ENCODE results near the gene NPHP1.
"Not testable (repeated sequence)": the region's sequence is repeated elsewhere in the genome, so short reads cannot be mapped to it uniquely, and the experiment has no call there.

NPHP1 gene

GRCh38 chr2:110204408-110205385 lies at the start of gene NPHP1:
NPHP1 (minus strand) TSS chr2:110205013; CDS start chr2:110204968, 45 bp downstream.
- peak; percentile 11 to 91 (median 77) for DNase-seq

- DNase-seq, result not testable (repeated sequence)
Observed at GRCh38 chr2:110248081-110248795, 43.4 kb upstream of the NPHP1 start.

GRCh38 chr2:110245488-110246435 lies 40.9 kb upstream of the NPHP1 start:
- not testable (repeated sequence) for DNase-seq

GRCh38 chr2:110243283-110243682 lies 38.5 kb upstream of the NPHP1 start:
- DNase-seq, result not testable (repeated sequence)

- DNase-seq, result not testable (repeated sequence)
Observed at GRCh38 chr2:110234514-110234913, 29.7 kb upstream of the NPHP1 start.

- DNase-seq, result not testable (repeated sequence)
Observed at GRCh38 chr2:110229886-110230285, 25.1 kb upstream of the NPHP1 start.

- DNase-seq, result not testable (repeated sequence)
Observed at GRCh38 chr2:110222626-110223025, 17.8 kb upstream of the NPHP1 start.

- DNase-seq, result no peak
Observed at GRCh38 chr2:110221938-110222337, 17.1 kb upstream of the NPHP1 start.

GRCh38 chr2:110220190-110220564 lies 15.4 kb upstream of the NPHP1 start:
- DNase-seq, result no peak

GRCh38 chr2:110219496-110220189 lies 14.8 kb upstream of the NPHP1 start:
- no peak for DNase-seq

GRCh38 chr2:110218889-110219288 lies 14.1 kb upstream of the NPHP1 start:
- not testable (repeated sequence) for DNase-seq

- DNase-seq, result no peak
Observed at GRCh38 chr2:110216803-110217202, 12.0 kb upstream of the NPHP1 start.

- DNase-seq, result no peak
Observed at GRCh38 chr2:110216199-110216598, 11.4 kb upstream of the NPHP1 start.

- no peak for DNase-seq
Observed at GRCh38 chr2:110215566-110216158, 10.8 kb upstream of the NPHP1 start.

- no peak for DNase-seq
Observed at GRCh38 chr2:110215091-110215490, 10.3 kb upstream of the NPHP1 start.

- DNase-seq, result not testable (repeated sequence)
Observed at GRCh38 chr2:110213522-110213921, 8.7 kb upstream of the NPHP1 start.

GRCh38 chr2:110211938-110212858 lies 7.4 kb upstream of the NPHP1 start, which contains the start of gene MTLN:
MTLN (minus strand) TSS chr2:110212547; CDS start chr2:110212525, 22 bp downstream.
- peak in 53 of 56 donors; percentile 4 to 80 (median 55) for DNase-seq

GRCh38 chr2:110205660-110206455 lies 1.0 kb upstream of the NPHP1 start:
- peak in 2 of 56 donors; percentile 5 to 12 for DNase-seq

Data from amygdala (tissue), 56 donors.